Measurements from ENCODE around the gene WNT3.

DNA sequence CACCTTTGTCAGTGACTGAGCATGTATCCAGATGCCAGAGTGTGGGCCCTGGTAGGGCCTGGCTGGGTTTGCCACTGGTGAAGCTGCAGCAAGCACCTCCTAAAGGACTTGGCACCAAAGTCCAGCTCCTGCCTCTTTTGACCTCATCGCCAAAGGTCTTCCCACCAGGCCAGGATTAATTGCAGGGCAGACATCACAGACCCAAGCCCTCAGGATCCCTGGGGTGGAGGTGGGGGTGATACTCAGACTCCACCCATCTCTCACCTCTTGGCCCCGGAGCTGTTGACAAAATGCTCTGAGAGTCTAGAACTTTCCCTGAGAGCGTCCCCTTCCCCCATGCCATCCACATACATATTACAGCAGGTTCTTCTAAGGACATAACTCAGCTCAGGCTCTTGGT lies 4.6 kb downstream of the WNT3 start:
- TF ChIP-seq POLR2A (IDR thresholded peaks at IDR 0.05): no peak
- TF ChIP-seq, protein P1, sequence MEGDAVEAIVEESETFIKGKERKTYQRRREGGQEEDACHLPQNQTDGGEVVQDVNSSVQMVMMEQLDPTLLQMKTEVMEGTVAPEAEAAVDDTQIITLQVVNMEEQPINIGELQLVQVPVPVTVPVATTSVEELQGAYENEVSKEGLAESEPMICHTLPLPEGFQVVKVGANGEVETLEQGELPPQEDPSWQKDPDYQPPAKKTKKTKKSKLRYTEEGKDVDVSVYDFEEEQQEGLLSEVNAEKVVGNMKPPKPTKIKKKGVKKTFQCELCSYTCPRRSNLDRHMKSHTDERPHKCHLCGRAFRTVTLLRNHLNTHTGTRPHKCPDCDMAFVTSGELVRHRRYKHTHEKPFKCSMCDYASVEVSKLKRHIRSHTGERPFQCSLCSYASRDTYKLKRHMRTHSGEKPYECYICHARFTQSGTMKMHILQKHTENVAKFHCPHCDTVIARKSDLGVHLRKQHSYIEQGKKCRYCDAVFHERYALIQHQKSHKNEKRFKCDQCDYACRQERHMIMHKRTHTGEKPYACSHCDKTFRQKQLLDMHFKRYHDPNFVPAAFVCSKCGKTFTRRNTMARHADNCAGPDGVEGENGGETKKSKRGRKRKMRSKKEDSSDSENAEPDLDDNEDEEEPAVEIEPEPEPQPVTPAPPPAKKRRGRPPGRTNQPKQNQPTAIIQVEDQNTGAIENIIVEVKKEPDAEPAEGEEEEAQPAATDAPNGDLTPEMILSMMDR (IDR thresholded peaks at IDR 0.05): no peak

Data from lower leg skin (tissue), 3 donors.